ENCODE measurements around the gene CD300LB. TPM values are rescaled to one million over a fixed set of nuclear protein-coding genes. Genes with fewer than 3 reads are reported as not detected.

CD300LB gene
- total and polyA plus RNA-seq, 2 experiments from 2014 or later, result not detected

- peaks cover 5% of the 10 kb centered on the region for H3K4me1 ChIP-seq (ENCODE audit: insufficient read depth)
- no peaks in the 10 kb centered on the region for H3K36me3 ChIP-seq (ENCODE audit: low read depth)
- no peak for TF ChIP-seq EZH2phosphoT487 (IDR thresholded peaks at IDR 0.05; ENCODE audit: insufficient read depth, low read depth)
- H3K27me3 ChIP-seq (replicated peaks; ENCODE audit: insufficient read depth), result 0 out of 2 replicates have a peak, but pooled peaks cover 4% of the 10 kb centered on the region
- 72 to 87% methylated on average over 2 of the region's 2 CpGs for WGBS, 2 experiments (ENCODE audit: low coverage in 1 of 2, low lambda C conversion rate in 2 of 2, missing lambda C conversion rate in 2 of 2)
- in situ Hi-C loops (cut with MboI), result no loop called here
- H3K9ac ChIP-seq, result no peak within 1 kb of the TSS
- H3K27ac ChIP-seq, result no peak within 1 kb of the TSS
- H3K4me2 ChIP-seq (ENCODE audit: unreplicated experiment), result no peak within 1 kb of the TSS
- DNase-seq, result no peak
- H3K9me3 ChIP-seq (ENCODE audit: low read depth), result no peaks in the 10 kb centered on the region
- H3K79me2 ChIP-seq (ENCODE audit: insufficient read depth), result no peaks in the 10 kb centered on the region
- no peak within 1 kb of the TSS for H3K4me3 ChIP-seq
- no peak within 1 kb of the TSS for H2AFZ ChIP-seq
- H4K20me1 ChIP-seq (ENCODE audit: insufficient read depth), result no peaks in the 10 kb centered on the region
- no peaks in the 10 kb centered on the region for H3K9me2 ChIP-seq (ENCODE audit: insufficient read depth)
- peaks cover 4% of the 10 kb centered on the region; the same call in 1 of the 2 replicates for H3F3A ChIP-seq (ENCODE audit: insufficient read depth)
These were observed 36.1 kb upstream of the CD300LB start, which contains the start of gene CD300H for GRCh38 chr17:74567397-74567796. CD300H (minus strand) TSS chr17:74567509.

DNA sequence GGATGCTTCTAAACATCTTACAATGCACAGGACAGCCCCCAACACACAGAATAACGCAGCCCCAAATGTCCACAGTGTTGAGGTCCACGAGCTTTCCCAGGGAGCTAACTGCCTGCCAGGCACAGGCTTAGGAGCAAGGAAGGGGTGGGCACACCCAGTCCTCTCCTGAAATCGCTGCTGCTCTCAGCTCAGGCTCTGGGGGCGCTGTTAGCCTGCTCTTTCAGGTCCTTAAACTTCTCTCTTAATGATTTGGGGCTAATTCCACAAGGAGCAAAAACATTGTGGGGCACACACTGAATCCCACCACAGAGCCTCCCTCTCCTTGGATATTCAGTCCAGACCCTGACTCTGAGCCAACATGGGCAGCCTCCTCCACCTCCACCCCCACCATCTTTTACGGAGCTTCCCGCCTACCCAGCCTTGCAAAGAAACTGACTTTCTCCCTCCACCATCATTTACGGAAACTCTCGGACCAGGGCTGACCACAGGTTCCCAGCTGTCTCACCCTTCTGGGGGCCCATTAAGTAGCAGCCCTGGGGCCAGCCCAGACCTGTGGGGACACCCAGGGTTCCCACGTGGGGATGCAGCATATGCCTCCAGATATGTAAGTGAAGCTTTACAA lies 35.0 kb upstream of the CD300LB start:
- Histone ChIP-seq H3K9me2 (ENCODE audit: insufficient read depth) (no peaks in the 10 kb centered on the region), H2AFZ (no peak overlapping the region), H3K4me2 (ENCODE audit: unreplicated experiment) (no peak overlapping the region), H3K27ac (no peak overlapping the region), H3K79me2 (ENCODE audit: insufficient read depth) (no peaks in the 10 kb centered on the region), H3F3A (ENCODE audit: insufficient read depth) (peaks cover 4% of the 10 kb centered on the region; the same call in 1 of the 2 replicates), H4K20me1 (ENCODE audit: insufficient read depth) (no peaks in the 10 kb centered on the region), H3K27me3 (replicated peaks; ENCODE audit: insufficient read depth) (peaks cover 13% of the 10 kb centered on the region), H3K9me3 (ENCODE audit: low read depth) (no peaks in the 10 kb centered on the region), H3K9ac (no peak overlapping the region), H3K4me1 (ENCODE audit: insufficient read depth) (peaks cover 5% of the 10 kb centered on the region), H3K36me3 (ENCODE audit: low read depth) (no peaks in the 10 kb centered on the region), H3K4me3 (no peak overlapping the region)
- TF ChIP-seq EZH2phosphoT487 (IDR thresholded peaks at IDR 0.05; ENCODE audit: insufficient read depth, low read depth), result no peak
- TF ChIP-seq EZH2 (IDR thresholded peaks at IDR 0.05; ENCODE audit: insufficient read depth, poor library complexity, severe bottlenecking), result no peak
- peak; percentile 67 for DNase-seq
- WGBS, 2 experiments (ENCODE audit: low coverage in 1 of 2, low lambda C conversion rate in 2 of 2, missing lambda C conversion rate in 2 of 2), result 23 to 27% methylated on average over 9 of the region's 9 CpGs
- in situ Hi-C loops (cut with MboI), result no loop called here

GRCh38 chr17:74565126-74565525 lies 33.9 kb upstream of the CD300LB start:
- Histone ChIP-seq H3K79me2 (ENCODE audit: insufficient read depth) (no peaks in the 10 kb centered on the region), H3K4me1 (ENCODE audit: insufficient read depth) (peaks cover 4% of the 10 kb centered on the region), H3K27me3 (replicated peaks; ENCODE audit: insufficient read depth) (peaks cover 13% of the 10 kb centered on the region), H3K4me2 (ENCODE audit: unreplicated experiment) (no peak overlapping the region), H3K36me3 (ENCODE audit: low read depth) (no peaks in the 10 kb centered on the region), H3K4me3 (no peak overlapping the region), H3K9ac (no peak overlapping the region), H3K27ac (no peak overlapping the region), H4K20me1 (ENCODE audit: insufficient read depth) (no peaks in the 10 kb centered on the region), H2AFZ (no peak overlapping the region), H3K9me3 (ENCODE audit: low read depth) (no peaks in the 10 kb centered on the region), H3F3A (ENCODE audit: insufficient read depth) (peaks cover 3% of the 10 kb centered on the region; the same call in 1 of the 2 replicates), H3K9me2 (ENCODE audit: insufficient read depth) (no peaks in the 10 kb centered on the region)
- in situ Hi-C loops (cut with MboI), result no loop called here
- WGBS, 2 experiments (ENCODE audit: low coverage in 1 of 2, low lambda C conversion rate in 2 of 2, missing lambda C conversion rate in 2 of 2), result 18 to 32% methylated on average over 5 of the region's 5 CpGs
- no peak for DNase-seq
- TF ChIP-seq EZH2phosphoT487 (IDR thresholded peaks at IDR 0.05; ENCODE audit: insufficient read depth, low read depth) (no peak), EZH2 (IDR thresholded peaks at IDR 0.05; ENCODE audit: insufficient read depth, poor library complexity, severe bottlenecking) (no peak)

DNA sequence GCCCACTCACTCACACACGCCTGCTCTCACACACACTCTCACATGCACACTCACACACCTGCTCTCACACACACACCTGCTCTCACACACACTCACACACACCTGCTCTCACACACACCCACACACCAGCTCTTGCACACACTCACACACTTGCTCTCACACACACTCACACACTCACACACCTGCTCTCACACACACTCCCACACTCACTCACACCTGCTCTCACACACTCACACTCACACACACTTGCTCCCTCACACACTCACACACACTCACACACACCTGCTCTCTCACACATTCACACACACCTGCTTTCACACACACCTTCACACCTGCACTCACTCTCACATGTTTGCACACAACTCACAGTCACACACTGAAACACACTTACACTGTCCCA lies 32.1 kb upstream of the CD300LB start:
- no peak for TF ChIP-seq EZH2phosphoT487 (IDR thresholded peaks at IDR 0.05; ENCODE audit: insufficient read depth, low read depth)
- TF ChIP-seq EZH2 (IDR thresholded peaks at IDR 0.05; ENCODE audit: insufficient read depth, poor library complexity, severe bottlenecking), result no peak
- Histone ChIP-seq H3K4me3 (no peak overlapping the region), H3K9me3 (ENCODE audit: low read depth) (no peaks in the 10 kb centered on the region), H3K27me3 (replicated peaks; ENCODE audit: insufficient read depth) (peaks cover 19% of the 10 kb centered on the region), H3F3A (ENCODE audit: insufficient read depth) (no peaks in the 10 kb centered on the region), H2AFZ (no peak overlapping the region), H3K4me2 (ENCODE audit: unreplicated experiment) (no peak overlapping the region), H4K20me1 (ENCODE audit: insufficient read depth) (no peaks in the 10 kb centered on the region), H3K79me2 (ENCODE audit: insufficient read depth) (no peaks in the 10 kb centered on the region), H3K27ac (no peak overlapping the region), H3K9ac (no peak overlapping the region), H3K4me1 (ENCODE audit: insufficient read depth) (no peaks in the 10 kb centered on the region), H3K9me2 (ENCODE audit: insufficient read depth) (no peaks in the 10 kb centered on the region), H3K36me3 (ENCODE audit: low read depth) (no peaks in the 10 kb centered on the region)
- DNase-seq, result no peak
- in situ Hi-C loops (cut with MboI), result no loop called here
- 50 to 74% methylated on average over 1 of the region's 1 CpG for WGBS, 2 experiments (ENCODE audit: low coverage in 1 of 2, low lambda C conversion rate in 2 of 2, missing lambda C conversion rate in 2 of 2)
